ENCODE measurements around the gene DLGAP1.

DNA sequence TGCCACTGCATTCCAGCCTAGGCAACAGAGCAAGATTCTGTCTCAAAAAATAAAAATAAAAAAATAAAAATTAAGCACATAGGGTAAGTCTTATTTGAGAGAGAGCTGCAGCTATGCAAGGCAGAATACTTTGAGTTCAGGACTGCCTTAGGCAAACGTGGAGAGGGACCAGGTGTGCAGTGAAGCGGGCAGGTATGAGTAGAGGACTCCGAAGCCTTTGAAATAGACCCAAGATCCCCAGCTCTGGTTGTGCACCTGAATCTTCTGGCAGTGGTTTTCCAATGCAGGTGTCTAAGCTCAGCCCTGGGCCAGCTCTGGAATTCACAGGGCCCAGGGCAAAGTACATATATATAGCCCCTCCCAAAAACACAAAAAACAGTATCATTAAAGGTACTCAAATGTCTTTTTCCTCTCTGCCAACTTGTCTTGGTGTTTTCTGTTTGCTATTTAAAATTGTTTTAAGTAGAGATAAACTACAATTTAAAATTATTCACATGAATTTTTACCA is 983.9 kb downstream of the DLGAP1 start:
- no peak for TF ChIP-seq POLR2A (IDR thresholded peaks at IDR 0.05)
- TF ChIP-seq, protein P1, sequence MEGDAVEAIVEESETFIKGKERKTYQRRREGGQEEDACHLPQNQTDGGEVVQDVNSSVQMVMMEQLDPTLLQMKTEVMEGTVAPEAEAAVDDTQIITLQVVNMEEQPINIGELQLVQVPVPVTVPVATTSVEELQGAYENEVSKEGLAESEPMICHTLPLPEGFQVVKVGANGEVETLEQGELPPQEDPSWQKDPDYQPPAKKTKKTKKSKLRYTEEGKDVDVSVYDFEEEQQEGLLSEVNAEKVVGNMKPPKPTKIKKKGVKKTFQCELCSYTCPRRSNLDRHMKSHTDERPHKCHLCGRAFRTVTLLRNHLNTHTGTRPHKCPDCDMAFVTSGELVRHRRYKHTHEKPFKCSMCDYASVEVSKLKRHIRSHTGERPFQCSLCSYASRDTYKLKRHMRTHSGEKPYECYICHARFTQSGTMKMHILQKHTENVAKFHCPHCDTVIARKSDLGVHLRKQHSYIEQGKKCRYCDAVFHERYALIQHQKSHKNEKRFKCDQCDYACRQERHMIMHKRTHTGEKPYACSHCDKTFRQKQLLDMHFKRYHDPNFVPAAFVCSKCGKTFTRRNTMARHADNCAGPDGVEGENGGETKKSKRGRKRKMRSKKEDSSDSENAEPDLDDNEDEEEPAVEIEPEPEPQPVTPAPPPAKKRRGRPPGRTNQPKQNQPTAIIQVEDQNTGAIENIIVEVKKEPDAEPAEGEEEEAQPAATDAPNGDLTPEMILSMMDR (IDR thresholded peaks at IDR 0.05): no peak
